ENCODE data around the gene COA1. TPM values are rescaled to one million over a fixed set of nuclear protein-coding genes. Genes with fewer than 3 reads are reported as not detected.

Gene COA1
- total RNA-seq, 2 experiments from 2014 or later, result 63.9 to 96.0 TPM

- ChIA-PET CTCF (ENCODE audit: unreplicated experiment) (interaction anchor here (0.6 to 2.0 kb wide), 2 partner anchors 30 to 68 kb away, joined by 3 to 21 read pairs; partner anchors contain the start of gene STK17A), POLR2A (interaction anchor here (0.8 to 4.2 kb wide), 9 partner anchors 11 to 71 kb away, joined by 3 to 27 read pairs (median 8); partner anchors contain the start of gene STK17A)
- Histone ChIP-seq H3K9me2 (ENCODE audit: insufficient read depth, low read length) (no peaks in the 10 kb centered on the region), H4K20me1 (ENCODE audit: insufficient read depth, low read length) (peaks cover 6% of the 10 kb centered on the region; the same call in 1 of the 2 replicates), H3K4me1 (ENCODE audit: insufficient read depth, low read length, poor library complexity, severe bottlenecking) (peaks cover 89% of the 10 kb centered on the region), H3K4me2 (ENCODE audit: low read length) (peak overlapping the region; percentile 97), H2AFZ (ENCODE audit: low read length) (no peak overlapping the region), H3K27ac (ENCODE audit: low read depth, low read length, poor library complexity, severe bottlenecking) (peak overlapping the region; percentile 97), H3K79me2 (ENCODE audit: insufficient read depth, low read depth, low read length) (peaks cover 41% of the 10 kb centered on the region; the same call in 1 of the 2 replicates), H3K36me3 (ENCODE audit: insufficient read depth, low read length) (peaks cover 26% of the 10 kb centered on the region), H3K4me3 (ENCODE audit: low read depth, low read length, poor library complexity, severe bottlenecking) (peak overlapping the region; percentile 62), H3K9me3 (ENCODE audit: low read length) (no peaks in the 10 kb centered on the region)
- TF ChIP-seq EZH2phosphoT487 (IDR thresholded peaks at IDR 0.05; ENCODE audit: borderline replicate concordance, low read depth, low read length), result no peak
- TF ChIP-seq CTCF (conservative IDR thresholded peaks at IDR 0.05; ENCODE audit: low read length), result no peak
- TSS peak; percentile 10 for BruUV-seq (replicated peaks)
- intact Hi-C loops (cut with micrococcal nuclease; ENCODE audit: unreplicated experiment), result loop anchor here (2.0 kb wide), 1 partner anchor 48 kb away; no protein-coding TSS in a partner anchor
- peak; percentile 55 for DNase-seq (ENCODE audit: low spot score)
These were observed 78.8 kb downstream of the COA1 start for GRCh38 chr7:43650457-43651052.

GRCh38 chr7:43649755-43650274 lies 79.5 kb downstream of the COA1 start:
- no TSS peak for BruUV-seq (replicated peaks)
- peak; percentile 96 for DNase-seq (ENCODE audit: low spot score)
- Histone ChIP-seq H3K9me2 (ENCODE audit: insufficient read depth, low read length) (no peaks in the 10 kb centered on the region), H4K20me1 (ENCODE audit: insufficient read depth, low read length) (peaks cover 6% of the 10 kb centered on the region; the same call in 1 of the 2 replicates), H3K27ac (ENCODE audit: low read depth, low read length, poor library complexity, severe bottlenecking) (peak overlapping the region; percentile 97), H3K4me1 (ENCODE audit: insufficient read depth, low read length, poor library complexity, severe bottlenecking) (peaks cover 95% of the 10 kb centered on the region), H3K36me3 (ENCODE audit: insufficient read depth, low read length) (peaks cover 29% of the 10 kb centered on the region), H3K4me3 (ENCODE audit: low read depth, low read length, poor library complexity, severe bottlenecking) (peak overlapping the region; percentile 64), H3K79me2 (ENCODE audit: insufficient read depth, low read depth, low read length) (peaks cover 37% of the 10 kb centered on the region; the same call in 1 of the 2 replicates), H2AFZ (ENCODE audit: low read length) (no peak overlapping the region), H3K9me3 (ENCODE audit: low read length) (no peaks in the 10 kb centered on the region), H3K4me2 (ENCODE audit: low read length) (peak overlapping the region; percentile 97)
- intact Hi-C loops (cut with micrococcal nuclease; ENCODE audit: unreplicated experiment), result loop anchor here (1.0 to 2.0 kb wide), 2 partner anchors 49 to 66 kb away; no protein-coding TSS in a partner anchor
- ChIA-PET CTCF (ENCODE audit: unreplicated experiment) (interaction anchor here (0.6 to 2.0 kb wide), 2 partner anchors 30 to 67 kb away, joined by 3 to 21 read pairs; partner anchors contain the start of gene STK17A), POLR2A (interaction anchor here (0.9 to 4.2 kb wide), 10 partner anchors 11 to 67 kb away, joined by 3 to 27 read pairs (median 10); partner anchors contain the start of gene STK17A)
- TF ChIP-seq EZH2phosphoT487 (IDR thresholded peaks at IDR 0.05; ENCODE audit: borderline replicate concordance, low read depth, low read length) (no peak), CTCF (conservative IDR thresholded peaks at IDR 0.05; ENCODE audit: low read length) (no peak)
